IMR-90 (cell line): ENCODE results near the gene CENPX. TPM values are rescaled to one million over a fixed set of nuclear protein-coding genes. Genes with fewer than 3 reads are reported as not detected.

Experiments used
- ATAC-seq: fragments of 200-7000 bp; cut with Tn5 transposase; 2 replicates; pipeline ENCODE4 v1.9.1; 2020; ENCODE audit warnings: low read depth, mild to moderate bottlenecking, moderate library complexity
- BruUV-seq: library from RNA; stranded (reverse); fragments of 400-500 nt; replicated peaks from 2 replicates; lab custom pipeline; 2021; lab: Mats Ljungman, UMichigan
- CTCF ChIA-PET: fragments of 300-600 bp; formaldehyde crosslinking; extraction: SDS; loops from one replicate; lab custom pipeline; 2021; ENCODE audit warnings: antibody characterized with exemption; lab: Yijun Ruan, JAX
- POLR2A ChIA-PET: fragments of 300-600 bp; sonication (Branson Sonifier 250); formaldehyde crosslinking; loops from one replicate; lab custom pipeline; 2022; ENCODE audit warnings: antibody characterized with exemption; ENCODE audit not compliant: unreplicated experiment; lab: Charles Lee
- DNase-seq: peaks from one replicate; pipeline ENCODE4 v3.0.0; 2013
- H2AFZ ChIP-seq: replicated peaks from 2 replicates; pipeline ENCODE3; 2013; ENCODE audit warnings: low read length, mild to moderate bottlenecking; ENCODE audit not compliant: poor library complexity
- H2AK5ac ChIP-seq: 2 replicates; pipeline ENCODE4 v1.6.1; 2013; ENCODE audit warnings: low read depth, low read length, inconsistent platforms
- H2AK9ac ChIP-seq: replicated peaks from 2 replicates; pipeline ENCODE3; 2013; ENCODE audit warnings: mild to moderate bottlenecking, low read depth, low read length, moderate library complexity; ENCODE audit not compliant: poor library complexity
- H2BK120ac ChIP-seq: 2 replicates; pipeline ENCODE4 v1.6.1; 2013; ENCODE audit warnings: low read depth, low read length, inconsistent platforms
- H2BK15ac ChIP-seq: 3 replicates; pipeline ENCODE4 v1.6.1; 2013; ENCODE audit warnings: low read depth, low read length, inconsistent platforms
- H2BK20ac ChIP-seq: 2 replicates; pipeline ENCODE4 v1.6.1; 2013; ENCODE audit warnings: low read depth, mild to moderate bottlenecking, inconsistent platforms, low read length, moderate library complexity
- H2BK5ac ChIP-seq: 2 replicates; pipeline ENCODE4 v1.6.1; 2013; ENCODE audit warnings: mild to moderate bottlenecking, low read depth, low read length, inconsistent platforms; ENCODE audit not compliant: poor library complexity, severe bottlenecking
- H3K14ac ChIP-seq: replicated peaks from 2 replicates; pipeline ENCODE4 v1.6.1; 2013; ENCODE audit warnings: low read depth, low read length, inconsistent platforms
- H3K18ac ChIP-seq: 2 replicates; pipeline ENCODE4 v1.6.1; 2013; ENCODE audit warnings: low read depth, low read length, control low read depth
- H3K23ac ChIP-seq: 2 replicates; pipeline ENCODE4 v1.6.1; 2013; ENCODE audit warnings: low read depth, low read length, inconsistent platforms
- H3K27ac ChIP-seq: 2 replicates; pipeline ENCODE4 v1.5.1; 2013; ENCODE audit warnings: mild to moderate bottlenecking, control low read depth, low read length; ENCODE audit not compliant: insufficient read depth
- H3K27me3 ChIP-seq: 2 replicates; pipeline ENCODE4 v1.6.1; 2013; ENCODE audit warnings: low read length; ENCODE audit not compliant: control insufficient read depth, insufficient read depth
- H3K36me3 ChIP-seq: 2 replicates; pipeline ENCODE4 v1.6.1; 2013; ENCODE audit warnings: low read length, mixed read lengths; ENCODE audit not compliant: control insufficient read depth, insufficient read depth
- H3K4ac ChIP-seq: 2 replicates; pipeline ENCODE4 v1.6.1; 2013; ENCODE audit warnings: low read depth, low read length, inconsistent platforms
- H3K4me1 ChIP-seq: 2 replicates; pipeline ENCODE4 v1.6.1; 2013; ENCODE audit warnings: low read length, mixed read lengths; ENCODE audit not compliant: control insufficient read depth, insufficient read depth
- H3K4me2 ChIP-seq: 2 replicates; pipeline ENCODE4 v1.6.1; 2013; ENCODE audit warnings: low read depth, mild to moderate bottlenecking, control low read depth, low read length, moderate library complexity
- H3K4me3 ChIP-seq: 2 replicates; pipeline ENCODE4 v1.5.1; 2013; ENCODE audit warnings: low read depth, mild to moderate bottlenecking, control low read depth, low read length, moderate library complexity; ENCODE audit not compliant: insufficient read depth
- H3K56ac ChIP-seq: 2 replicates; pipeline ENCODE4 v1.6.1; 2013; ENCODE audit warnings: low read length, inconsistent platforms; ENCODE audit not compliant: insufficient read depth; ENCODE audit errors: extremely low read depth
- H3K79me1 ChIP-seq, 2 experiments: 2 replicates each; pipeline ENCODE4 v1.6.1; 2013; ENCODE audit warnings: low read length in 2 of 2, inconsistent platforms in 1 of 2, low read depth in 1 of 2
- H3K9ac ChIP-seq: 2 replicates; pipeline ENCODE4 v1.6.1; 2013; ENCODE audit warnings: low read depth, low read length, control low read depth
- H3K9me1 ChIP-seq: 2 replicates; pipeline ENCODE4 v1.6.1; 2013; ENCODE audit warnings: low read length, inconsistent platforms; ENCODE audit not compliant: insufficient read depth
- H3K9me3 ChIP-seq: 2 replicates; pipeline ENCODE4 v1.6.1; 2013; ENCODE audit warnings: low read length; ENCODE audit not compliant: control insufficient read depth, insufficient read depth
- H4K20me1 ChIP-seq: 2 replicates; pipeline ENCODE4 v1.6.1; 2013; ENCODE audit warnings: low read length, inconsistent platforms; ENCODE audit not compliant: insufficient read depth
- H4K5ac ChIP-seq: 2 replicates; pipeline ENCODE4 v1.6.1; 2013; ENCODE audit warnings: mild to moderate bottlenecking, low read depth, low read length, control low read depth
- H4K8ac ChIP-seq, 2 experiments: 2 replicates each; pipeline ENCODE4 v1.6.1; 2013; ENCODE audit warnings: low read depth in 2 of 2, low read length in 2 of 2, control low read depth in 1 of 2, inconsistent platforms in 1 of 2
- H4K91ac ChIP-seq: 2 replicates; pipeline ENCODE4 v1.6.1; 2013; ENCODE audit warnings: low read depth, low read length, inconsistent platforms; ENCODE audit not compliant: insufficient read depth
- CTCF ChIP-seq: conservative IDR thresholded peaks from 2 replicates; pipeline ENCODE4 v1.5.1; 2012; ENCODE audit warnings: mild to moderate bottlenecking, low read depth, low read length, improper control_type of control experiment
- SMC3 ChIP-seq: fragments of 150-350 bp; IDR thresholded peaks from 2 replicates; pipeline ENCODE4 v1.6.1; 2016; ENCODE audit warnings: low read depth, mild to moderate bottlenecking, antibody characterized with exemption, low read length, moderate library complexity
- WGBS, 2 experiments: methylation state at CpG; one replicate each; pipeline versions ENCODE4 v1.1.5 to v1.1.7; 2013; ENCODE audit warnings: missing lambda C conversion rate in 2 of 2; ENCODE audit not compliant: insufficient read length in 1 of 2; ENCODE audit errors: extremely low coverage in 2 of 2; 5-methylcytosine and 5-hydroxymethylcytosine counted together
- dilution Hi-C: fragments of 300-500 bp; cut with HindIII; formaldehyde crosslinking; loops from one replicate; pipeline ENCODE4 v1.14.3; 2018; ENCODE audit warnings: low sequenced_read_pairs; ENCODE audit not compliant: unreplicated experiment
- in situ Hi-C: fragments of 300-500 bp; cut with MboI; formaldehyde crosslinking; loops from 3 replicates; pipeline ENCODE4 v1.14.3; 2019; ENCODE audit warnings: low sequenced_read_pairs, inconsistent platforms, mixed read lengths
- intact Hi-C: fragments of 100-400 bp; cut with micrococcal nuclease; formaldehyde crosslinking; loops from 2 replicates; pipeline ENCODE4 v1.10.0; 2022
- polyA plus RNA-seq, 3 experiments: library from polyadenylated mRNA; depleted of rRNA; stranded (reverse); fragments of >200 nt; gene quantifications; 2 replicates each; pipeline ENCODE4 v1.2.3, GENCODE V29; 2012; ENCODE audit warnings: low replicate concordance in 1 of 3
- total RNA-seq: library from RNA; depleted of rRNA; stranded (reverse); fragments of >200 nt; gene quantifications from 2 replicates; pipeline ENCODE4 v1.2.3, GENCODE V29; 2012

Gene CENPX
- total and polyA plus RNA-seq, 2 of the 4 experiments (the other 2 are of a cell fraction), result 44.8 to 86.8 TPM

- dilution Hi-C loops, result no loop called here
- DNase-seq, result no peak
Observed at GRCh38 chr17:82007495-82008257, 15.0 kb downstream of the CENPX start.

More at GRCh38 chr17:82007495-82008257, 15.0 kb downstream of the CENPX start:
- Histone ChIP-seq H2AK5ac (peak overlapping the region; percentile 29; the same call in 1 of the 2 replicates), H3K4me2 (no peak overlapping the region), H2BK5ac (no peak overlapping the region), H4K8ac (no peak overlapping the region), H2BK20ac (no peak overlapping the region), H2BK15ac (no peak overlapping the region), H3K36me3 (peaks cover 3% of the 10 kb centered on the region; the same call in 1 of the 2 replicates), H2AFZ (no peak overlapping the region), H4K20me1 (peaks cover 3% of the 10 kb centered on the region; the same call in 1 of the 2 replicates), H3K4me3 (no peak overlapping the region), H3K9me3 (no peaks in the 10 kb centered on the region), H3K4me1 (peaks cover 27% of the 10 kb centered on the region), H3K23ac (no peak overlapping the region), H3K27me3 (no peaks in the 10 kb centered on the region), H3K27ac (no peak overlapping the region), H4K91ac (no peak overlapping the region), H3K14ac (no peak overlapping the region), H3K4ac (no peak overlapping the region), H2BK120ac (no peak overlapping the region), H3K56ac (no peak overlapping the region), H3K79me1 (peaks cover 11 to 29% of the 10 kb centered on the region in 2 experiments; a peak in 3 of 4 replicates), H3K18ac (no peak overlapping the region), H2AK9ac (peak overlapping the region; percentile 95), H3K9me1 (peaks cover 18% of the 10 kb centered on the region), H3K9ac (no peak overlapping the region), H4K5ac (no peak overlapping the region)
- CTCF ChIA-PET, result no interaction called here
- WGBS, 2 experiments, result 71% methylated on average over 3 of the region's 30 CpGs; no CpG with 5 or more reads in 1 of the 2 experiments
- BruUV-seq, result no TSS peak
- in situ Hi-C loops (no loop called here), intact Hi-C loops (no loop called here)
- no peak for ATAC-seq
- no peak for TF ChIP-seq SMC3
- TF ChIP-seq CTCF, result 0 out of 2 replicates have a peak, but pooled peaks have one; percentile 10
- POLR2A ChIA-PET, result no interaction called here
